Neural cell (in vitro differentiated cells): ENCODE measurements around the gene EIF2D. TPM values are rescaled to one million over a fixed set of nuclear protein-coding genes. Genes with fewer than 3 reads are reported as not detected.

Experiments used
- H2AFZ ChIP-seq: fragments of 200-600, 300-800 bp; sonication (generic), shearing (Covaris generic); 2 replicates; pipeline ENCODE4 v1.6.0; 2014; ENCODE audit warnings: low read depth, mild to moderate bottlenecking, antibody characterized with exemption, low read length, moderate library complexity
- H3F3A ChIP-seq: fragments of 200-600 bp; shearing (Covaris generic); 2 replicates; pipeline ENCODE4 v1.6.1; 2016; ENCODE audit warnings: mild to moderate bottlenecking, moderate library complexity, mixed read lengths, antibody characterized with exemption, low read length; ENCODE audit not compliant: insufficient read depth, poor library complexity, severe bottlenecking
- H3K27ac ChIP-seq: fragments of 200-600, 300-800 bp; sonication (generic), shearing (Covaris generic); 2 replicates; pipeline ENCODE4 v1.5.1; 2014; ENCODE audit warnings: mild to moderate bottlenecking, low read length, moderate library complexity
- H3K27me3 ChIP-seq: fragments of 300-800, 200-600 bp; sonication (generic), shearing (Covaris generic); 2 replicates; pipeline ENCODE4 v1.6.0; 2014; ENCODE audit warnings: mild to moderate bottlenecking, low read depth, low read length, moderate library complexity; ENCODE audit not compliant: insufficient read depth
- H3K36me3 ChIP-seq: fragments of 300-800, 200-600 bp; sonication (generic), shearing (Covaris generic); 2 replicates; pipeline ENCODE4 v1.5.1; 2014; ENCODE audit warnings: mild to moderate bottlenecking, antibody characterized with exemption, low read length, moderate library complexity; ENCODE audit not compliant: insufficient read depth
- H3K4me2 ChIP-seq: fragments of 300-800, 200-600 bp; sonication (generic), shearing (Covaris generic); 2 replicates; pipeline ENCODE4 v1.6.0; 2014; ENCODE audit warnings: mild to moderate bottlenecking, low read length
- H3K4me3 ChIP-seq: fragments of 300-800, 200-600 bp; sonication (generic), shearing (Covaris generic); 2 replicates; pipeline ENCODE4 v1.5.1; 2014; ENCODE audit warnings: mild to moderate bottlenecking, low read length, moderate library complexity
- H3K79me2 ChIP-seq: fragments of 200-600 bp; shearing (Covaris generic); replicated peaks from 2 replicates; pipeline ENCODE4 v1.6.0; 2014; ENCODE audit warnings: mild to moderate bottlenecking, low read length, moderate library complexity; ENCODE audit not compliant: insufficient read depth
- H3K9ac ChIP-seq: fragments of 300-800, 200-600 bp; sonication (generic), shearing (Covaris generic); 2 replicates; pipeline ENCODE4 v1.6.1; 2016; ENCODE audit warnings: mild to moderate bottlenecking, low read length, mixed read lengths
- H3K9me2 ChIP-seq: fragments of 200-600 bp; shearing (Covaris generic); 2 replicates; pipeline ENCODE4 v1.6.1; 2016; ENCODE audit warnings: mild to moderate bottlenecking, low read length, mixed read lengths; ENCODE audit not compliant: insufficient read depth
- H3K9me3 ChIP-seq: fragments of 200-600, 300-800 bp; sonication (generic), shearing (Covaris generic); 2 replicates; pipeline ENCODE4 v1.6.1; 2016; ENCODE audit warnings: mild to moderate bottlenecking, mixed run types, low read length, moderate library complexity, mixed read lengths
- H4K20me1 ChIP-seq: fragments of 200-600 bp; shearing (Covaris generic); 2 replicates; pipeline ENCODE4 v1.6.1; 2016; ENCODE audit warnings: mild to moderate bottlenecking, mixed run types; ENCODE audit not compliant: insufficient read depth
- EP300 ChIP-seq: fragments of 450-650 bp; conservative IDR thresholded peaks from 2 replicates; pipeline ENCODE4 v1.6.1; 2014; ENCODE audit warnings: antibody characterized with exemption, mild to moderate bottlenecking, moderate library complexity; ENCODE audit not compliant: poor library complexity, severe bottlenecking
- EZH2 ChIP-seq: fragments of 200-600, 300-800 bp; shearing (Covaris generic), sonication (generic); IDR thresholded peaks from 2 replicates; pipeline ENCODE4 v1.6.1; 2014; ENCODE audit warnings: antibody characterized with exemption, low read length, borderline replicate concordance, mild to moderate bottlenecking; ENCODE audit not compliant: insufficient read depth, poor library complexity, severe bottlenecking
- MXI1 ChIP-seq: fragments of 450-650 bp; conservative IDR thresholded peaks from 2 replicates; pipeline ENCODE4 v1.6.1; 2014; ENCODE audit warnings: antibody characterized with exemption, mild to moderate bottlenecking; ENCODE audit not compliant: poor library complexity, severe bottlenecking
- POLR2AphosphoS5 ChIP-seq: IDR thresholded peaks from 2 replicates; pipeline ENCODE4 v1.6.1; 2012
- RAD21 ChIP-seq: fragments of 450-650 bp; conservative IDR thresholded peaks from 2 replicates; pipeline ENCODE4 v1.6.1; 2014; ENCODE audit warnings: antibody characterized with exemption, mild to moderate bottlenecking, moderate library complexity
- SMC3 ChIP-seq: fragments of 450-650 bp; conservative IDR thresholded peaks from 2 replicates; pipeline ENCODE4 v1.6.1; 2014; ENCODE audit warnings: antibody characterized with exemption, mild to moderate bottlenecking, moderate library complexity; ENCODE audit not compliant: poor library complexity
- TAF1 ChIP-seq: IDR thresholded peaks from 2 replicates; pipeline ENCODE4 v1.6.1; 2012; ENCODE audit warnings: low read depth
- polyA plus RNA-seq: library from polyadenylated mRNA; depleted of rRNA; stranded (reverse); fragments of >200 nt; gene quantifications from 2 replicates; pipeline ENCODE4 v1.2.3, GENCODE V29; 2014
- TF ChIP-seq, protein P1 (sequence below): IDR thresholded peaks from 2 replicates; pipeline ENCODE4 v1.6.1; 2012; ENCODE audit warnings: borderline replicate concordance
- TF ChIP-seq, protein P2 (sequence below): fragments of 450-650 bp; IDR thresholded peaks from 2 replicates; pipeline ENCODE4 v1.5.1; 2014; ENCODE audit warnings: antibody characterized with exemption, mild to moderate bottlenecking, moderate library complexity; ENCODE audit not compliant: poor library complexity, severe bottlenecking

The EIF2D gene
- polyA plus RNA-seq, 1 donor from 2014 or later = 37.1 TPM

GRCh38 chr1:206593351-206593925 lies 18.8 kb downstream of the EIF2D start:
- Histone ChIP-seq H3K9me3 (no peaks in the 10 kb centered on the region), H3F3A (no peaks in the 10 kb centered on the region), H3K27me3 (no peaks in the 10 kb centered on the region), H4K20me1 (no peaks in the 10 kb centered on the region), H3K27ac (no peak overlapping the region), H3K9me2 (no peaks in the 10 kb centered on the region), H3K4me3 (no peak overlapping the region), H3K79me2 (no peaks in the 10 kb centered on the region), H3K9ac (no peak overlapping the region), H3K4me2 (no peak overlapping the region), H2AFZ (no peak overlapping the region), H3K36me3 (peaks cover 14% of the 10 kb centered on the region)
- TF ChIP-seq MXI1 (no peak), POLR2AphosphoS5 (no peak), RAD21 (no peak), EP300 (no peak), TAF1 (no peak), SMC3 (no peak), EZH2 (no peak)
- TF ChIP-seq, protein P1, sequence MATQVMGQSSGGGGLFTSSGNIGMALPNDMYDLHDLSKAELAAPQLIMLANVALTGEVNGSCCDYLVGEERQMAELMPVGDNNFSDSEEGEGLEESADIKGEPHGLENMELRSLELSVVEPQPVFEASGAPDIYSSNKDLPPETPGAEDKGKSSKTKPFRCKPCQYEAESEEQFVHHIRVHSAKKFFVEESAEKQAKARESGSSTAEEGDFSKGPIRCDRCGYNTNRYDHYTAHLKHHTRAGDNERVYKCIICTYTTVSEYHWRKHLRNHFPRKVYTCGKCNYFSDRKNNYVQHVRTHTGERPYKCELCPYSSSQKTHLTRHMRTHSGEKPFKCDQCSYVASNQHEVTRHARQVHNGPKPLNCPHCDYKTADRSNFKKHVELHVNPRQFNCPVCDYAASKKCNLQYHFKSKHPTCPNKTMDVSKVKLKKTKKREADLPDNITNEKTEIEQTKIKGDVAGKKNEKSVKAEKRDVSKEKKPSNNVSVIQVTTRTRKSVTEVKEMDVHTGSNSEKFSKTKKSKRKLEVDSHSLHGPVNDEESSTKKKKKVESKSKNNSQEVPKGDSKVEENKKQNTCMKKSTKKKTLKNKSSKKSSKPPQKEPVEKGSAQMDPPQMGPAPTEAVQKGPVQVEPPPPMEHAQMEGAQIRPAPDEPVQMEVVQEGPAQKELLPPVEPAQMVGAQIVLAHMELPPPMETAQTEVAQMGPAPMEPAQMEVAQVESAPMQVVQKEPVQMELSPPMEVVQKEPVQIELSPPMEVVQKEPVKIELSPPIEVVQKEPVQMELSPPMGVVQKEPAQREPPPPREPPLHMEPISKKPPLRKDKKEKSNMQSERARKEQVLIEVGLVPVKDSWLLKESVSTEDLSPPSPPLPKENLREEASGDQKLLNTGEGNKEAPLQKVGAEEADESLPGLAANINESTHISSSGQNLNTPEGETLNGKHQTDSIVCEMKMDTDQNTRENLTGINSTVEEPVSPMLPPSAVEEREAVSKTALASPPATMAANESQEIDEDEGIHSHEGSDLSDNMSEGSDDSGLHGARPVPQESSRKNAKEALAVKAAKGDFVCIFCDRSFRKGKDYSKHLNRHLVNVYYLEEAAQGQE = no peak

- Histone ChIP-seq H3K4me3 (no peak overlapping the region), H3F3A (no peaks in the 10 kb centered on the region), H3K9ac (no peak overlapping the region), H3K9me2 (no peaks in the 10 kb centered on the region), H4K20me1 (no peaks in the 10 kb centered on the region), H3K79me2 (no peaks in the 10 kb centered on the region), H3K36me3 (peaks cover 14% of the 10 kb centered on the region), H3K9me3 (no peaks in the 10 kb centered on the region), H3K4me2 (no peak overlapping the region), H2AFZ (no peak overlapping the region), H3K27ac (no peak overlapping the region), H3K27me3 (no peaks in the 10 kb centered on the region)
- TF ChIP-seq, protein P2, sequence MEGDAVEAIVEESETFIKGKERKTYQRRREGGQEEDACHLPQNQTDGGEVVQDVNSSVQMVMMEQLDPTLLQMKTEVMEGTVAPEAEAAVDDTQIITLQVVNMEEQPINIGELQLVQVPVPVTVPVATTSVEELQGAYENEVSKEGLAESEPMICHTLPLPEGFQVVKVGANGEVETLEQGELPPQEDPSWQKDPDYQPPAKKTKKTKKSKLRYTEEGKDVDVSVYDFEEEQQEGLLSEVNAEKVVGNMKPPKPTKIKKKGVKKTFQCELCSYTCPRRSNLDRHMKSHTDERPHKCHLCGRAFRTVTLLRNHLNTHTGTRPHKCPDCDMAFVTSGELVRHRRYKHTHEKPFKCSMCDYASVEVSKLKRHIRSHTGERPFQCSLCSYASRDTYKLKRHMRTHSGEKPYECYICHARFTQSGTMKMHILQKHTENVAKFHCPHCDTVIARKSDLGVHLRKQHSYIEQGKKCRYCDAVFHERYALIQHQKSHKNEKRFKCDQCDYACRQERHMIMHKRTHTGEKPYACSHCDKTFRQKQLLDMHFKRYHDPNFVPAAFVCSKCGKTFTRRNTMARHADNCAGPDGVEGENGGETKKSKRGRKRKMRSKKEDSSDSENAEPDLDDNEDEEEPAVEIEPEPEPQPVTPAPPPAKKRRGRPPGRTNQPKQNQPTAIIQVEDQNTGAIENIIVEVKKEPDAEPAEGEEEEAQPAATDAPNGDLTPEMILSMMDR = no peak
- no peak for TF ChIP-seq EZH2
Observed at GRCh38 chr1:206591696-206592095, 20.6 kb downstream of the EIF2D start.
